GM19372 (cell line): ENCODE measurements around the gene CCDC43.
"Not testable (repeated sequence)": the region's sequence is repeated elsewhere in the genome, so short reads cannot be mapped to it uniquely, and the experiment has no call there.

ENCODE experiments used
- ATAC-seq: cut with Tn5 transposase; IDR thresholded peaks from one replicate; pipeline ENCODE4 v1.9.1; 2021; ENCODE audit warnings: mild to moderate bottlenecking, low read depth, moderate library complexity; ENCODE audit not compliant: unreplicated experiment

Gene CCDC43

DNA sequence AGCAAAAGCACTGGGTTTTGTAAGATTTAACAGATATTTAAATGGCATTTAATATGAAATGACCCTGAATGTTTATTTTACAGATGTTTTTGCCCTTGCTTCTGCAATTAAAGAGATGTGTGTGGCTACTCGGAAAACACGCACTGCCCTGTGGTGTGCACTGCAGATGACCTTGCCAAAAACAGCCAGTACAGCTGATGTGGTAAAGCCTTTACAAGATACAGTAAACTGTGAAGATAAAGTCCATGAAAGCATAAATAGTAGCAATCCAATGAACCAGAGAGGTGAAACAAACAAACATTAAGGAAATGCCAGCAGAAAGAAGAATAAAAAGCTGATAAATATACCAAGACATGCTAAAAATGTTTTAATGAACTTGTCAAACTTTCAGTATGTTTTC, 15.7 kb downstream of the CCDC43 start:
- no peak for ATAC-seq

DNA sequence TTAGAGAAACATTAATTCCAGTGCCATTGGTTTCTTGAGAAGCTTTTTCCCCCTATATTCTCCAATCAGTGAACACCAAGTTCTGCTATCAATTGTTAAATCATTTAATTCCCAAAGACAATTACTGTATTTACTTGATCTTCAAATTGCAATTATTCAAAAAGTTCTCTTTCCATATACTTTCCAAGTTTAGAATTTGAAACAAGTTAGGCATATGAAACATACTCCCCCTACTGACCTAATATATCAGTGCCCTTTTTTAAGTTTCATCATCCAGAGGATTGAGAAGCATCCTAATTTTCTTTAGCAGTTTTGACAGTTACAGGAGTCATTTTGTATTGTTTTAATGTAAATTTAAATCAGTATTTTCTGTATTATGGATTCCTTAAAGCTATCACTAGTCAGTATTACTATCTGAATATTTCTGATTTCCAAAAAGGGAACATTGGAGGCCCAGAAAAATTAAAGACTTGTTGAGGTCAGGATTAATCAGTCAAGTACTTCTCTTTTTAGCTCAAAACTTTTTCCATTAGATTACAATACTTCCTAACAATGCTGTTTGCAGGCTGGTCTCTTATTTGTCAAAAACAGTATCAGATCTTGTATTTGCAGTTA, 17.0 kb downstream of the CCDC43 start:
- ATAC-seq = no peak

DNA sequence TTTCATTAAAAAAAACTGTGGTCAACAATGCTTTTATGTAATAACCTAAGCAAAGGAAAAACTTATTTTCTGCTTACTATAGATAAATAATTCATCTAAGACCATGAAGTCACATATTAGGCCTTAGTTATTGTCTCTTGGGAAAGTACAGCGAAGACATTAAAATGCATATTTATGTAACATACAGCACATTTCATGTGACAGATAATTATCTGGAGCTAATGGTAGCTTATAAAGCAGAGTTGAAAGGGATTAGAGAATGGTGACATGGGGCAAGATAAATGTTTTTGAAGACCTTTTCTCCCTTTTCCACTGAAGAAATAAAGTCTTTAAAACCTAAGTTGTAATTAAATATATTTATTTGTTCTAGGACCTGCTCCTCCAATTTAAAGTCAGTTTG, 23.6 kb downstream of the CCDC43 start:
- no peak for ATAC-seq

DNA sequence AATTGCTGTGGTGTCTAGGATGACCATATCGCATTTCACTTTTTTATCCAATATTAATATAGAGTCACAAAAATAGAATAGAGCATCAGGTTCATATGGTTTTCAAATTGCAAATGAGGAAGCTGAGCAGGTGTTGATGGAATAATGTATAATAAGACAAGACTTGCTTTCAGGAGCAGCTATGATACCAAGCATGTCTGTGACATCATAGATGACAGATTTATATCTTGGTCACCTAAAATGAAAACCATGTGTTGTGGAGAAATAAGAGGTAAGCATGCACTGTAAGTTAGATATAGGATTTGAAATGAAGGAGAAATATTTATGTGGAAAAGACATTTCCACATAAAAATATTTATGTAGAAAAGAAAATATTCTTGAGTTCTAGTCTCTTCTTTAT, 24.7 kb downstream of the CCDC43 start:
- ATAC-seq = no peak

DNA sequence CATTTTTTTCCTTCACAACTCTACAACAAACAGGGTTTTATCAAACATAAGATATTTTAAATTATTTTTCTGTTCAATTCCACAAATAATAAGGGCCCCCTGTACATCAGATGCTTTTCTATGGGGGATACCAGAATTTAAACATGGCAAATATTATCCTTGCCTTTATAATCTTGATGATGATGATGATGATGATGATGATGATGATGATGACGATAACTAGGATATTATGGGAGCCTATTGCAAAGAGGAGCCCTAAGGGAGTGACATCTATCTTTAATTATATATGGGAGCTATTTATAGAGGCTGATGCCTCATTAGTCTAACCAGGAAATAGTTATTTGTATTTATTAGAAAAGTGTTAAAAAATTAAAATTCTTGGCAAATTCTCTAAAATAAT, 26.5 kb downstream of the CCDC43 start:
- no peak for ATAC-seq

DNA sequence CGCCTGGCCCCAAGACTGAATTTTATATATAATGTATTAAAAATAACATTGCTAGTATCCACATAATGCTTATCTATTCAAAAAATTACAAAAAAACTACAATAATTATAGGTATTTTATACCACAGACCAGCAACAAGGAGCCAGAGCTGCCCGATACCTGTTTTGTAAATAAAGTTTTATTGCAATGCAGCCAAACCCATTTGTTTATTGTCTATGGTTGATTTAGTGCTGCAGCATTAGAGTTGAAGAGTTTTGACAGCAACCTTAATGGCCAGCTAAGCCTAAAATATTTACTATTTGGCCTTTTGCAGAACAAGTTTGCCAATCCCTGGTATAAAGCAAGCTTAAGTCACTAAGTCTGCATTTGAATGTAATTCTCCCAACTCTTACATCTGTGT, 27.7 kb downstream of the CCDC43 start:
- no peak for ATAC-seq

DNA sequence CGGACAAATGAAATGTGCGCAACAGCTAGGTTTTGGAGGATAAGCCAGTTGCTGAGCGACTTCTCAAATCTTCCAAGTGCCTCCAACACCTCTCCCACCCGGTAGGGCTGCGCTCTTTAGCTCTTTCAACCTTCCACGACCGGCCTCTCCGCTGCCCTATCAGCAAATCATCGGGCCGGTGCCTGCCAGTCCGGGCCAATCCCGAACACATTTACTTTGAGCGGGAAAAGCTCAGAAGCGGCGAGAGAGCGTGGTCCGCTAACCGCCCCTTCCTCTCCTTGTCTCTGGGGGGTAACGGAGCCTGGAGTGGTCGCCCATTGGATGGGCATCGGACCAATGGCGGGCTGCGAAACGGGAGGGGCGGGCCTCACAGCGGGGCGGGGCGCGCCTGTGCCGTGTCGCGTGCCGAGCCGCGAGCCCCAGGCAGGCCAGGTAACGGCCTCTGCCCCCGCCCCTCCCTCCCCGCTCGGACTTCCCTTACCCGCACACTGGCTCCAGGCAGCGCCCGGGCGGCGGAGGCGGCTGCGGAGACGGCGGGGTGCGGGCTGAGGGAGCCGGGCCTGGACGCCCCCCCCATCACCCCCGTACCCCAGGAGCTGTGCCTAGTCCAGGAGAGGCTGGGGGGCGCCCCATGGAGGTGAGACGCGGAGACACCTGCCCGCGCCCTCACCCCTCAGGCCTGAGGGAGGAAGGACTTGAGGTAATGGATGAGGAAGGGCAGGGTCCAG, 33.4 kb downstream of the CCDC43 start, which contains the start of gene MEIOC:
TSS of gene MEIOC (plus strand) at position 486 of the 728 bp plus-strand sequence. CDS start at position 632, 146 bp downstream.
- no peak for ATAC-seq

DNA sequence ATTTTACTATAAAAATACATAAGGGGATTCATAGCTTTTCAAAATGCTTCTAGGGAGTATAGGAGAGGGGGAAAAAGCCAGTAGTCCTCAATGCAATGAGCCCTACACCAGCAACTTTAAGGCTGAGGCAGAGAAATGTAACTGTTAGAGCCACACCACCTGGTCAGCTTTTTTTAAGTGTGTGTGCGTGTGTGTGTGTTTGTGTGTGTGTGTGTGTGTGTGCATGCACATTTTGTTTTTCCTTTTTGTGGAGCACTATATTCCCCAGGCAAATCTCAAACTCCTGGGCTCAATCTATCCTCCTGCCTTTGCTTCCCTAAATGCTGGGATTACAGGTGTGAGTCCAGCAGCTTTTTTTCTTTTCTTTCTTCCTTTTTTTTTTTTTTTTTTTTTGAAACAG, 35.6 kb downstream of the CCDC43 start:
- ATAC-seq = no peak

DNA sequence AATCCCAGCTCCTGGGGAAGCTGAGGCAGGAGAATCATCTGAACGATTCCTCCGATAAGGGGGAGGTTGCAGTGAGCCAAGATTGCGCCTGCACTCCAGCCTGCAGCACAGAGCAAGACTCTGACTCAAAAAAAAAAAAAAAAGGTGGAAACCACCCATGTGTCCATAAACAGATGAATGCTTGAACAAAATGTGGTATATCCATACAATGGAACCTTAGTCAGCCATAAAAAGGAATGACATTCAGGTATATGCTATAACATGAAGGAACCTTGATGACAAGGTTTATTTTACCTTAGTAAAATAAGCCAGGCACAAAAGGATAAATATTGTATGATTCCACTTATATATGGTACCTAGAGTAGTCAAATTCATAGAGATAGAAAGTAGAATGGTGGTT, 36.2 kb downstream of the CCDC43 start:
- ATAC-seq = no peak

DNA sequence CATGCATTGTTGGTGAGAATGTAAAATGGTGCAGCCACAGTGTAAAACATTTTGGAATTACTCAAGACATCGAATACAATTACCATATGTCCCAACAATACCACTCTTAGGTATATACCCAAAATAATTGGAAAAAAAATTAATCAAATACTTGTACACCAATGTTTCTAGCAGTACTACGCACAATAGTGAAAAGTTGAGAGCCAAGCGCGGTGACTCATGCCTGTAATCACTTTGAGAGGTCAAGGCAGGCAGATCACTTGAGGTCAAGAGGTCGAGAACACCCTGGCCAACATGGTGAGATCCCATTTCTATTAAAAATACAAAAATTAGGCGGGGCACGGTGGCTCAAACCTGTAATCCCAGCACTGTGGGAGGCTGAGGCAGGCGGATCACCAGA, 36.8 kb downstream of the CCDC43 start:
- no peak for ATAC-seq

DNA sequence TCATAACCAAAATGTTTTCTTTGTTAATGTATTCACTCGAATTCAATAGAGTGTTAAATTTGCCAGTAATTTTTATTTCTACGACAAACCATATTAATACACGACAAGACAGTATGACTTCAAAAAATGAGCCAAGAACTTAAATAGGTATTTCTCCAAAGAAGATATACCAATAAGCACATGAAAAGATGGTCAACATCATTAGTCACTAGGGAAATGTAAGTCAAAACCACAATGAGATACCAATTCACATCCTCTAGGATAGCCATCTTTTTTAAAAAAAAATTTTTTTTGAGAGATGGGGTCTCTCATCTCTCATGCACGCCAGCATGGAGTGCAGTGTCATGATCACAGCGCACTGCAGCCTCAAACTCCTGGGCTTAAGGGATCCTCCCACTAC, 38.3 kb downstream of the CCDC43 start:
- no peak for ATAC-seq

DNA sequence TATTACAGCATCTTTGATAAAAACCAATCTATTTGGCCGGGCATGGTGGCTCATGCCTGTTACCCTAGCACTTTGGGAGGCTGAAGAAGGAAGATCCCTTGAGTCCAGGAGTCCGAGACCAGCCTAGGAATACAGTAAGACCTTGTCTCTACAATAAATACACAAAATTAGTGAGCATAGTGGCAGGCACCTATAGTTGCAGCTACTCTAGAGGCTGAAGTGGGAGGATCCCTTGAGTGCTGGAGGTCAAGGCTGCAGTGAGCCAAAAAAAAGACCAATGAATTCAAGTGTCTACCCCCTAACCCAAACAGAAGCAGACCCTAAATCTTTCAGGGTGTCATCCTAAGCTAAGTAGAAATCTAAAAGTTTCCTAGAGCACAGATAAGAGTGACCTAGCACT, 40.6 kb downstream of the CCDC43 start:
- no peak for ATAC-seq

DNA sequence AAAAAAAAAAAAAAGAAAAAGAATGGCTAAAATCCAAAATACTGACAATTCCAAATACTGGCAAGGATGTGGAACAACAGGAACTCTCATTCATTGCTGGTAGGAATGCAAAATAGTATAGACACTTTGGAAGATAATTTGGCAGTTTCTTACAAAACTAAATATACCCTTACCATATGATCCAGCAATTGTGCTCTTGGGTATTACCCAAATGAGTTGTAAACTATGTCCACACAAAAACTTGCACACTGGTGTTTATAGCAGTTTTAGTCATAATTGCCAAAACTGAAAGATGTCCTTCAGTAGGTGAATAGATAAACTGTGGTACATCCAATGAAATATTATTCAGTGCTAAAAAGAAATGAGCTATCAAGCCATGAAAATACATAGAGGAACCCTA, 41.8 kb downstream of the CCDC43 start:
- ATAC-seq = no peak

DNA sequence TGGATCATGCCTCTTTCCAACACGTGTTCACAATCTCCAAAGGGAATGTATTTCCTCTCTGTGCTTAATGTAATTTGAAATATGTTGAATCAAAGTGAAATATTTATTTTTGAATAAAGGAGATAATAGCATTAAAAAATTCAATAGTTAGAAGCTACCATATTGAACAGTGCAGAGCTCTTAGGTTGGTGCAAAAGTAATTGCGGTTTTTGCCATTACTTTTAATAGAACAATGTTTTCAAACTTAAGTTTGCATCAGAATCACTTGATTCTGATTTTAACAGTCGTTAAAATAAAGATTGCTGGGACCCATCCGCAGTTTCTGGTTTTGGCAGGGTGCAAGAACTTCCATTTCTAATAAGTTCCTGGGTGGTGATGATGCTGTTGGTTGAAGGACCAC, 43.3 kb downstream of the CCDC43 start:
- ATAC-seq = no peak

DNA sequence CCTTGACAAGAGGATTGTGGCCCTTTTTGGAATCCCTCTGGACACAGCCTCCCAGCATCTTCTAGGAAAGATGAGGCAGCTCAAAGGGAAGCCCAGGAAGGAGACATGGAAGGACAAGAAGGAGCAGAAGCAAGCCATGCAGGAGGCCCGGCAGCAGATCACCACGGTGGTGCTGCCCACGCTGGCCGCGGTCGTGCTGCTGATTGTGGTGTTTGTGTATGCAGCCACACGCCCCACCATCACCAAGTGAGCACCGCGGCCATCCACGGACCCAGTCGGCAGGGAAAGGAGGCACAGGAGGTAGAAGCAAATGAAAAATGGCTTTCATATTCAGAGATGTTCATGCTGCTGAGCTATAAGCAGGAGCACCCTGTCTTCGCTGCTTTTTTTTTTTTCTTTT, 44.2 kb downstream of the CCDC43 start:
- no peak for ATAC-seq

DNA sequence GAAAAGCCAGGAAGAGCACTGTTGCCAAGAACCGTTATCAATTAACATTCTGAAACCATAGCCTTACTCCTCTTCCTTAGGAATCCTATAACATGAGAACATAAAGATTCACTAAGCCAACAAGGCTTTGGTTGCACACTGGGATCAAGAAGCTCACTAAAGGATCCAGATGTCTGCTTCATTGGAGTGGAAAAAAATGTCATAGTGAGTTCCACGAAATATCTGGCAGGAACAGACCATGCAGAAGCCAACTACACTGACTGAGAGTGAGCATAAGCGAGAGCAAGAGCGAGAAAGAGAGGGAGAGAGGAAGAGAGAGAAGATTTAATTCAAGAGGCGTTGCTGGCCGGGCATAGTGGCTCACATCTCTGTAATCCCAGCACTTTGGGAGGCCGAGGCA, 46.7 kb downstream of the CCDC43 start:
- no peak for ATAC-seq

DNA sequence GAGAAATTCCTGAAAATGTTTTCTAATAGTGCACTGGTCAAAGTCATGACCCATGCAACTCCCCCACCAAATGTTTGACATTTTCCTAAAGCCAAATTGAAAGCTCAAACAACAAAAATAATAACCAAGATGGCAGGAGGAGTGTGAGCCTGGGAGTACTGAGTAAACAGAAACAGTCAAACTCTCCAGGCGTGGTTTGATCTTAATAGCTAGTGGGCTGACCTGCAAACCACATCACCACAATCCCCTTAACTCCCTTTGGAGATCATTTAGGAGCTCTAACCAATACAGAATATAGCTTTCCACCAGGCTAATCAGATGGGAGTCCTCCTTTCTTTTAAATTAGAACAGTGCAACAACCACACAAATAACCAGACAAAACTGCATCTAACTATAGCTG, 52.5 kb downstream of the CCDC43 start:
- ATAC-seq = no peak

DNA sequence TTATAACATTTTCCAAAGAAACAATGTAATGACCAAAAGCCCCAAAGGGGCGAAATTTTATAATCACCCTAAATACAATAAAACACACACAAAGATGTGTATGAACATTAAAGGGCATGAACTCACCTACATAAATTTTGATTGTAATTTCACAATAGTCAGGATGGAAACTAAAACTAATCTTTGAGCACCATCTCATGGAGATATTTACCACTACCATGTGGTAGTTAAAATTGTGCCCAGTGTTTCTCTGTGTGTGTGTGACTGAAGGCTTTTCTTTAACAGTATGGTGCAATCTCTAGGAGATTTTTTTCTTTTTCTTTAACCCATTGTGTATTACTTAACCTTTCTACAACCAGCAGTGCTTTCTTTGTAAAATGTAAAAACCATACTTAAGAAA, 53.0 kb downstream of the CCDC43 start:
- no peak for ATAC-seq

DNA sequence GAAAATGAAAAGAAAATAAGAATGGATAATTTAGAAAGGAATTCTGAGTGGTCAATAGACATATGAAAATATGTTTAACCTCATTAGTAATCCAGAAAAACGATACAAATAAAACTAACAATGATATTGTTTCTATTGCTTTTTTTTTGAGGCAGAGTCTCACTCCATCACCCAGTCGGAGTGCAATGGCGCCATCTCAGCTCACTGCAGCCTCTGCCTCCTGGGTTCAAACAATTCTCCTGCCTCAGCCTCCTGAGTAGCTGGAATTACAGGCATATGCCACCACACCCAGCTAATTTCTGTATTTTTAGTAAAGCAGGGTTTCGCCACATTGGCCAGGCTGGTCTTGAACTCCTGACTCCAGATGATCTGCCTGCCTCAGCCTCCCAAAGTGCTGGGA, 55.2 kb downstream of the CCDC43 start:
- ATAC-seq = not testable (repeated sequence)

DNA sequence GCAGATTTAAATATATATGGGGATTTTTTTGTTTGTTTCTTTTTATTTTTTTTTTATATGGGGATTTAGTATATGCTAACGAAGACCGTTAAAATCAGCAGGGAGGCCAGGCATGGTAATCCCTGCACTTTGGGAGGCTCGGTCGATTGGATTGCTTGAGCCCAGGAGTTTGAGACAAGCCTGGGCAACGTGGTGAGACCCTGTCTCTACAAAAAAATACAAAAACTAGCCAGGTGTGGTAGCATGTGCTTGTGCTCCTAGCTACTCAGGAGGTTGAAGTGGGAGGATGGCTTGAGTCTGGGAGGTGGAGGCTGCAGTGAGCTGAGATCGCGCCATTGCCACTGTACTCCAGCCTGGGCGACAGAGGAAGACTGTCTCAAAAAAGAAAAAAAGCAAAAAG, 55.6 kb downstream of the CCDC43 start:
- no peak for ATAC-seq

DNA sequence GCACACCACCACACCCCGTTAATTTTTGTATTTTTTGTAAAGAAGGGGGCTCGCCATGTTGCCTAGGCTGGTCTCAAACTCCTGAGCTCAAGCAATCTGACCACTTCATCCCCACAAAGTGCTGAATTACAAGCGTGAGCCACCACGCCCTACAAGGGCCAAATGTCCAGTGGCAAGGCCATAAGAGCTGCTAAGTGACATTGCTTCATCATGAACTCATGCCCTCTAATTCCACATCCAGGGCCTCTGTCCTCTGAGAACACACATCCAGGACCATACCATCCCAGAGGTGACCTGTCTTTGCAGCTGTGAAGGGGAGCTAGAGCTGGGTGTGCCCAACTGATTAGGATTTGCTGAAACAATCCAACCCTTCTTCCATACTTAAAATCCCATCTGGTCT, 58.9 kb downstream of the CCDC43 start:
- ATAC-seq = no peak

DNA sequence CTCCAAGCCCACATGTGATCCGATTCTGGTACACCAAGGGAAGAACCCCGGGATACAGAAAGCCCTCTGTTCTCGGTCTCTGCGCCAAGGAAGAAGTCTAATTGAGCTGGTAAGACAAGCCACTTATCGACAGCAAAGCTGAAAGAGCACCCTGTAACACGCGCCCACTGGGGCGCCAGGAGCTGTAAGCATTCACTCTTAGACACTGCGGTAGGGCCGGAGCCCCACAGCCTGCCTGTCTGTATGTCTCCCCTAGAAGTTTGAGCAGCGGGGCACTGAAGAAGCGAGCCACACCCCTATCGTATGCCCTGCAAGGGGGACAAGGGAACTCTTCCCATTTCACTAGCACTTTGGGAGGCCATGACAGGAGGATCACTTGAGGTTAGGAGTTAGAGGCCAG, 60.3 kb downstream of the CCDC43 start:
- ATAC-seq = no peak
